Melanocyte of skin (primary cell): ENCODE results near the gene TLE7. TPM values are rescaled to one million over a fixed set of nuclear protein-coding genes. Genes with fewer than 3 reads are reported as not detected.

Experiments used
- total RNA-seq, 2 donors: library from RNA; depleted of rRNA; stranded (reverse); fragments of >200 nt; gene quantifications; 2 replicates each; pipeline ENCODE4 v1.2.3, GENCODE V29; 2012

TLE7 gene
- not detected for total RNA-seq

GRCh38 chr16:71442051-71442440 lies at the start of gene TLE7:
Gene TLE7, minus strand, starts transcription at chr16:71442054. Its CDS starts 8,730 bp downstream, at chr16:71433324.

GRCh38 chr16:71489122-71489521 lies 47.3 kb upstream of the TLE7 start, which contains the start of gene ZNF19:
Gene ZNF19, minus strand, starts transcription at chr16:71489324. Its CDS starts 7,210 bp downstream, at chr16:71482114.

GRCh38 chr16:71461686-71462648 lies 20.1 kb upstream of the TLE7 start, which contains the start of gene ZNF23:
Gene ZNF23, minus strand, starts transcription at chr16:71462247. Its CDS starts 5,451 bp downstream, at chr16:71456796.

Other genes starting within 250 kb of the TLE7 start
- 1 to 10 TPM in 1 of 2 donors, under 1 TPM in 1; under 0.01 to 1.7 TPM for gene HYDIN, start 211.3 kb downstream of the TLE7 start, total RNA-seq
- gene CMTR2, start 152.7 kb downstream of the TLE7 start, total RNA-seq: 10 to 100 TPM; 30.3 to 30.6 TPM
- gene CALB2, start 83.3 kb downstream of the TLE7 start, total RNA-seq: under 1 TPM in 1 of 2 donors, not detected in 1; under 0.01 TPM
- 1 to 10 TPM; 3.1 to 4.7 TPM for gene ZNF23, start 20.2 kb upstream of the TLE7 start, total RNA-seq
- gene ZNF19, start 47.3 kb upstream of the TLE7 start, total RNA-seq: 1 to 10 TPM; 3.0 to 3.1 TPM
- not detected for gene CHST4, start 84.4 kb upstream of the TLE7 start, total RNA-seq
- gene TAT, start 135.0 kb upstream of the TLE7 start, total RNA-seq: not detected
- gene MARVELD3, start 184.1 kb upstream of the TLE7 start, total RNA-seq: not detected